Left lung (tissue), 10 donors: ENCODE results near the gene LTBR. TPM values are rescaled to one million over a fixed set of nuclear protein-coding genes. Genes with fewer than 3 reads are reported as not detected.

Source experiments
- ATAC-seq: fragments of 200-7000 bp; cut with Tn5 transposase; one replicate; pipeline ENCODE4 v1.9.1; 2020; ENCODE audit warnings: moderate library complexity
- DNase-seq, 4 donors: peaks; one replicate each; pipeline ENCODE4 v3.0.0-alpha.2; 2013 to 2020
- H3K27ac ChIP-seq, 2 donors: fragments of 200-600 bp; sonication (generic) in 1 of 2; one replicate each; pipeline versions ENCODE4 v1.5.0 to v1.8.0; 2020 to 2021
- H3K27me3 ChIP-seq, 2 donors: fragments of 200-600 bp; sonication (generic) in 1 of 2; one replicate each; pipeline versions ENCODE4 v1.5.0 to v1.8.0; 2020 to 2021
- H3K36me3 ChIP-seq, 2 donors: fragments of 200-600 bp; sonication (generic) in 1 of 2; one replicate each; pipeline versions ENCODE4 v1.5.0 to v1.8.0; 2020 to 2021
- H3K4me1 ChIP-seq, 2 donors: fragments of 200-600 bp; one replicate each; pipeline ENCODE4 v1.8.0; 2021
- H3K4me3 ChIP-seq, 2 donors: fragments of 200-600 bp; sonication (generic) in 1 of 2; one replicate each; pipeline versions ENCODE4 v1.5.0 to v1.8.0; 2020 to 2021; ENCODE audit warnings: mild to moderate bottlenecking in 1 of 2
- H3K9me3 ChIP-seq, 2 donors: fragments of 200-600 bp; sonication (generic) in 1 of 2; one replicate each; pipeline versions ENCODE4 v1.5.0 to v1.8.0; 2020 to 2021
- intact Hi-C, 2 donors: fragments of 100-400 bp; cut with DNase I; formaldehyde crosslinking; loops; one replicate each; pipeline versions ENCODE4 v1.11.2 to v1.14.2; 2022
- polyA plus RNA-seq, 6 donors: library from polyadenylated mRNA; unstranded; fragments of 120-200 nt; gene quantifications; one replicate each; pipeline ENCODE4 v1.2.1, GENCODE V29; 2013; ENCODE audit not compliant: insufficient read length in 6 of 6
- total RNA-seq, 2 donors: library from RNA; stranded (reverse); fragmentation: NEBNext Ultra II Directional; extraction: Animal tissue kit (Norgen Biotek cat#: 25700); gene quantifications; one replicate each; pipeline ENCODE4 v1.2.1, GENCODE V29; 2021
- TF ChIP-seq, protein P1 (sequence below), 2 donors: fragments of 200-600 bp; sonication (generic) in 1 of 2; IDR thresholded peaks; one replicate each; pipeline versions ENCODE4 v1.5.0 to v1.8.0; 2021; ENCODE audit warnings: antibody characterized with exemption in 2 of 2
- donor health status: DM: no; HTN: yes; CAD: no.
- donor health status: DM: no; HTN: no; CAD: no.

Gene LTBR
- total and polyA plus RNA-seq, 8 donors, result 66.6 to 153 (median 90.7) TPM

- H3K9me3 ChIP-seq, result no peaks in the 10 kb centered on the region
- DNase-seq (peak; percentile 56 to 94 (median 86)), ATAC-seq (peak; percentile 83)
- H3K27me3 ChIP-seq, result no peaks in the 10 kb centered on the region
- TF ChIP-seq, protein P1, sequence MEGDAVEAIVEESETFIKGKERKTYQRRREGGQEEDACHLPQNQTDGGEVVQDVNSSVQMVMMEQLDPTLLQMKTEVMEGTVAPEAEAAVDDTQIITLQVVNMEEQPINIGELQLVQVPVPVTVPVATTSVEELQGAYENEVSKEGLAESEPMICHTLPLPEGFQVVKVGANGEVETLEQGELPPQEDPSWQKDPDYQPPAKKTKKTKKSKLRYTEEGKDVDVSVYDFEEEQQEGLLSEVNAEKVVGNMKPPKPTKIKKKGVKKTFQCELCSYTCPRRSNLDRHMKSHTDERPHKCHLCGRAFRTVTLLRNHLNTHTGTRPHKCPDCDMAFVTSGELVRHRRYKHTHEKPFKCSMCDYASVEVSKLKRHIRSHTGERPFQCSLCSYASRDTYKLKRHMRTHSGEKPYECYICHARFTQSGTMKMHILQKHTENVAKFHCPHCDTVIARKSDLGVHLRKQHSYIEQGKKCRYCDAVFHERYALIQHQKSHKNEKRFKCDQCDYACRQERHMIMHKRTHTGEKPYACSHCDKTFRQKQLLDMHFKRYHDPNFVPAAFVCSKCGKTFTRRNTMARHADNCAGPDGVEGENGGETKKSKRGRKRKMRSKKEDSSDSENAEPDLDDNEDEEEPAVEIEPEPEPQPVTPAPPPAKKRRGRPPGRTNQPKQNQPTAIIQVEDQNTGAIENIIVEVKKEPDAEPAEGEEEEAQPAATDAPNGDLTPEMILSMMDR (IDR thresholded peaks at IDR 0.05), result peak in 1 of 2 donors; percentile 3
- intact Hi-C loops, result no loop called here
- H3K36me3 ChIP-seq, result no peaks in the 10 kb centered on the region
- peaks cover 15 to 83% of the 10 kb centered on the region in 2 donors for H3K4me1 ChIP-seq
- peak overlapping the region; percentile 39 to 69 for H3K4me3 ChIP-seq
- H3K27ac ChIP-seq, result peak overlapping the region; percentile 85 to 94
Observed at GRCh38 chr12:6363330-6364043, 20.5 kb upstream of the LTBR start.

- no peaks in the 10 kb centered on the region for H3K27me3 ChIP-seq
- intact Hi-C loops, result no loop called here
- TF ChIP-seq, protein P1 (IDR thresholded peaks at IDR 0.05), result no peak
- DNase-seq, result no peak
- ATAC-seq, result peak; percentile 25
- peaks cover 15 to 83% of the 10 kb centered on the region in 2 donors for H3K4me1 ChIP-seq
- no peaks in the 10 kb centered on the region for H3K9me3 ChIP-seq
- peak overlapping the region; percentile 39 to 69 for H3K4me3 ChIP-seq
- peak overlapping the region; percentile 85 to 94 for H3K27ac ChIP-seq
- H3K36me3 ChIP-seq, result no peaks in the 10 kb centered on the region
Observed at GRCh38 chr12:6364044-6364374, 20.0 kb upstream of the LTBR start.

DNA sequence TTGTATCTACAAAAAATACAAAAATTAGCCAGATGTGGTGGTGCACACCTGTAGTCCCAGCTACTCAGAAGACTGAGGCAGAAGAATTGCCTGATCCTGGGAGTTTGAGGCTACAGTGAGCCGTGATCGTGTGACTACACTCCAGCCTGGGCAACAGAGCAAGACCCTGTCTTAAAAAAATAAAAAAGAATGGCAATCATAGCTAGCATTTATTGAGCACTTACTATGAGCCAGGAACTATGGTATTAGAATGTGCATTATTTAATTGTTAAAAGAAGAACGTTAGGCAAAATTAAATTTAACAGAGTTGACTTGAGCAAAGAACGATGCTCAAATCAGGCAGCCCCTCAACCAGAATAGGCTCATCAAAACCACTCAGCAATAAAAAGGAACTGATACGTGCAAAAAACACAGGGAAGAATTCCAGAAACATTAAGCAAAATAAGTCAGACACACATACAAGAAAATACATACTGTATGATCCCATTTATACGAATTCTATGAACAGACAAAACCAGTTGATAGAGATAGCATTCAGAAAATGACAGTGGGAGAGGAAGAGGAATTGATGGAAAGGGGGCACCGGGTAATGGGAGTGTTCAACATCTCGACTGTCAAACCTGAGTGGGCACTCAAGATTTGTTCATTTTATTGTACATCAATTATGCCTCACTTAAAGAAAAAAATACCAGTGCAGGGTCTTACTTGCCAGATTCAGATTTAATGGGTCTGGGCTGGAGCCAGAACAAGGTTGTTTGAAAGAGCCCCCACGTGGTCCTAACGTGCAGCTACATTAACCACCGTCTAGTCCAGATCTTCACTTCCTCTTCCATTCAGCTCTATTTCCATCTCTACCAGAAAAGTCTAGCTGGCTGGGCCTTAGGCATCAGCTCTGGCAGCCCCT, 16.6 kb upstream of the LTBR start:
- TF ChIP-seq, protein P1 (IDR thresholded peaks at IDR 0.05), result peak in 1 of 2 donors; percentile 15
- peaks cover 22 to 81% of the 10 kb centered on the region in 2 donors for H3K4me1 ChIP-seq
- no peaks in the 10 kb centered on the region for H3K36me3 ChIP-seq
- H3K27me3 ChIP-seq, result no peaks in the 10 kb centered on the region
- H3K27ac ChIP-seq, result peak overlapping the region; percentile 14 to 86
- intact Hi-C loops, result no loop called here
- H3K9me3 ChIP-seq, result no peaks in the 10 kb centered on the region
- ATAC-seq (no peak), DNase-seq (no peak)
- H3K4me3 ChIP-seq, result peak overlapping the region in 1 of 2 donors; percentile 22

DNA sequence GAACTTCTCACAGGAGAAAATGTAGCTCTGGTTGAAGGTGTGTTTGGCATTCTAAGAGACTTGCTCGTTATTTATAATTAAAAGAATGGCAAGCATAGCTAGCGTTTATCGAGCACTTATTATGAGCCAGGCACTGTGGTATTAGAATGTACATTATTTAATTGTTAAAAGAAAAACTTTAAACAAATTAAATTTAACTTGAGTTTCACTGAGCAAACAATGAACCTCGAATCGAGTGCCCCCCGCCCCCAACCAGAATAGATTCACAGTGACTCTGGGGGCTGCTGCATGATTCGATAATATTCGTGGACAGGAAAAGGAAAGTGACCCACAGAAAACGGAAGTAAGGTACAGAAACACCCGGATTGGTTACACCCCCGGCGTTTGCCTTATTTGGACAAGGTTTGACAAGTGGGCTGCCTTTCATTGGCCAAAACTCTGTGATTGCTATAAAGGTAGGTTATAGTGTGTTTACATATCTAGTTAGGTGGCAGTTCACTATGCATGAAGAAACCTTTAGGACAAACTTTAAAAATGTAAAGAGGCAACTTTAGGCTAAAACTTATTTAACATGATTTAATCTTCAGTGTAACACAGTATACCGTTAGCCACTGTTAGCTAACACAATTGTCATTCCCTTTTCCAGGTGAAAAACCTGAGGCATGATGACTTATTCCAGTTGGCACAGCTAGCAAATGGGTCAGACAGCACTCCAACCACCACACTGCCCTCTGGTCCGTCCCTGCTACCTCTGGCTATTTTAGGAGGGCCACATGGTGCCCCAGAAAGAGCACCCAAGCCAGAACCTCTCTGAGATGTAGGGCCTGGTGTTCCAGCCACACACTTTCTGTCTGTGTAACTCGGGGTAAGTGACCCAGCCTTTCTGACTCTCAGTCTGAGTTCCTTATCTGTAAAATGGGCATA, 15.7 kb upstream of the LTBR start:
- TF ChIP-seq, protein P1 (IDR thresholded peaks at IDR 0.05), result no peak
- ATAC-seq (no peak), DNase-seq (no peak)
- Histone ChIP-seq H3K27ac (peak overlapping the region; percentile 14 to 86), H3K4me3 (peak overlapping the region in 1 of 2 donors; percentile 22), H3K4me1 (peaks cover 19 to 81% of the 10 kb centered on the region in 2 donors), H3K27me3 (no peaks in the 10 kb centered on the region), H3K36me3 (no peaks in the 10 kb centered on the region), H3K9me3 (no peaks in the 10 kb centered on the region)
- intact Hi-C loops, result no loop called here
